ENCODE results near the gene HOXC10. TPM values are rescaled to one million over a fixed set of nuclear protein-coding genes. Genes with fewer than 3 reads are reported as not detected.
A peak's percentile ranks its signal among the peaks of the same experiment; 100 is the strongest.

HOXC10 gene
- total RNA-seq, 2 donors from 2014 or later, result not detected

GRCh38 chr12:54033980-54034784 is 49.2 kb downstream of the HOXC10 start:
- H3K4me1 Mint-ChIP-seq, result peaks cover 7% of the 10 kb centered on the region
- H3K36me3 ChIP-seq (ENCODE audit: control insufficient read depth, insufficient read depth, low read length), result no peaks in the 10 kb centered on the region
- DNase-seq, result peak; percentile 74
- no peak for TF ChIP-seq CTCF (conservative IDR thresholded peaks at IDR 0.05)
- WGBS, 2 experiments (ENCODE audit: insufficient coverage in 1 of 2, insufficient read length in 1 of 2), result 4 to 5% methylated on average over 24 to 57 of the region's 57 CpGs
- H3K9me3 ChIP-seq (ENCODE audit: control insufficient read depth, low read length), result peaks cover 5% of the 10 kb centered on the region
- H3K4me3 Mint-ChIP-seq, result no peak overlapping the region
- no peak overlapping the region for H3K9ac ChIP-seq (ENCODE audit: extremely low read depth, low read length, poor library complexity, severe bottlenecking)
- no peak overlapping the region for H3K4me3 ChIP-seq (ENCODE audit: low read length)
- H3K27me3 ChIP-seq (ENCODE audit: control insufficient read depth, insufficient read depth, low read length, poor library complexity, severe bottlenecking), result peaks cover 100% of the 10 kb centered on the region
- H3K27ac Mint-ChIP-seq, result no peak overlapping the region
- no peaks in the 10 kb centered on the region for H3K36me3 Mint-ChIP-seq (ENCODE audit: low read depth)
- H3K27ac ChIP-seq (ENCODE audit: low read depth, low read length), result peak overlapping the region; percentile 32
- peaks cover 97% of the 10 kb centered on the region for H3K27me3 Mint-ChIP-seq (ENCODE audit: insufficient read depth)
- H3K9me3 Mint-ChIP-seq, result peaks cover 3% of the 10 kb centered on the region
- no peaks in the 10 kb centered on the region for H3K4me1 ChIP-seq (ENCODE audit: control insufficient read depth, insufficient read depth, low read length)

GRCh38 chr12:54034785-54035310 is 49.9 kb downstream of the HOXC10 start:
- no peak overlapping the region for H3K27ac ChIP-seq (ENCODE audit: low read depth, low read length)
- H3K9ac ChIP-seq (ENCODE audit: extremely low read depth, low read length, poor library complexity, severe bottlenecking), result no peak overlapping the region
- 18 to 19% methylated on average over 2 to 22 of the region's 22 CpGs for WGBS, 2 experiments (ENCODE audit: insufficient coverage in 1 of 2, insufficient read length in 1 of 2)
- no peak overlapping the region for H3K4me3 ChIP-seq (ENCODE audit: low read length)
- TF ChIP-seq CTCF (conservative IDR thresholded peaks at IDR 0.05), result no peak
- no peak overlapping the region for H3K4me3 Mint-ChIP-seq
- no peak overlapping the region for H3K27ac Mint-ChIP-seq
- peaks cover 5% of the 10 kb centered on the region for H3K9me3 Mint-ChIP-seq
- DNase-seq, result no peak
- H3K4me1 ChIP-seq (ENCODE audit: control insufficient read depth, insufficient read depth, low read length), result no peaks in the 10 kb centered on the region
- peaks cover 2% of the 10 kb centered on the region for H3K4me1 Mint-ChIP-seq
- H3K9me3 ChIP-seq (ENCODE audit: control insufficient read depth, low read length), result peaks cover 7% of the 10 kb centered on the region
- peaks cover 97% of the 10 kb centered on the region for H3K27me3 Mint-ChIP-seq (ENCODE audit: insufficient read depth)
- no peaks in the 10 kb centered on the region for H3K36me3 Mint-ChIP-seq (ENCODE audit: low read depth)
- peaks cover 100% of the 10 kb centered on the region for H3K27me3 ChIP-seq (ENCODE audit: control insufficient read depth, insufficient read depth, low read length, poor library complexity, severe bottlenecking)
- no peaks in the 10 kb centered on the region for H3K36me3 ChIP-seq (ENCODE audit: control insufficient read depth, insufficient read depth, low read length)

GRCh38 chr12:54035568-54036264 is 50.8 kb downstream of the HOXC10 start:
- H3K36me3 ChIP-seq (ENCODE audit: control insufficient read depth, insufficient read depth, low read length), result no peaks in the 10 kb centered on the region
- DNase-seq, result no peak
- no peak overlapping the region for H3K27ac Mint-ChIP-seq
- peaks cover 100% of the 10 kb centered on the region for H3K27me3 ChIP-seq (ENCODE audit: control insufficient read depth, insufficient read depth, low read length, poor library complexity, severe bottlenecking)
- H3K9me3 Mint-ChIP-seq, result peaks cover 10% of the 10 kb centered on the region
- no peaks in the 10 kb centered on the region for H3K4me1 Mint-ChIP-seq
- no peaks in the 10 kb centered on the region for H3K36me3 Mint-ChIP-seq (ENCODE audit: low read depth)
- no peaks in the 10 kb centered on the region for H3K4me1 ChIP-seq (ENCODE audit: control insufficient read depth, insufficient read depth, low read length)
- H3K4me3 ChIP-seq (ENCODE audit: low read length), result no peak overlapping the region
- H3K27me3 Mint-ChIP-seq (ENCODE audit: insufficient read depth), result peaks cover 97% of the 10 kb centered on the region
- 40 to 42% methylated on average over 4 to 6 of the region's 6 CpGs for WGBS, 2 experiments (ENCODE audit: insufficient coverage in 1 of 2, insufficient read length in 1 of 2)
- TF ChIP-seq CTCF (conservative IDR thresholded peaks at IDR 0.05), result no peak
- H3K9me3 ChIP-seq (ENCODE audit: control insufficient read depth, low read length), result peaks cover 15% of the 10 kb centered on the region
- H3K9ac ChIP-seq (ENCODE audit: extremely low read depth, low read length, poor library complexity, severe bottlenecking), result no peak overlapping the region
- H3K4me3 Mint-ChIP-seq, result no peak overlapping the region
- no peak overlapping the region for H3K27ac ChIP-seq (ENCODE audit: low read depth, low read length)
